Ramos (cell line): Measurements from ENCODE around the gene HDAC7.

Experiments
- in situ Hi-C: fragments of 300-500 bp; cut with MboI; formaldehyde crosslinking; loops from one replicate; pipeline ENCODE4 v1.14.3; 2022; ENCODE audit warnings: low sequenced_read_pairs; ENCODE audit not compliant: unreplicated experiment

Gene HDAC7

DNA sequence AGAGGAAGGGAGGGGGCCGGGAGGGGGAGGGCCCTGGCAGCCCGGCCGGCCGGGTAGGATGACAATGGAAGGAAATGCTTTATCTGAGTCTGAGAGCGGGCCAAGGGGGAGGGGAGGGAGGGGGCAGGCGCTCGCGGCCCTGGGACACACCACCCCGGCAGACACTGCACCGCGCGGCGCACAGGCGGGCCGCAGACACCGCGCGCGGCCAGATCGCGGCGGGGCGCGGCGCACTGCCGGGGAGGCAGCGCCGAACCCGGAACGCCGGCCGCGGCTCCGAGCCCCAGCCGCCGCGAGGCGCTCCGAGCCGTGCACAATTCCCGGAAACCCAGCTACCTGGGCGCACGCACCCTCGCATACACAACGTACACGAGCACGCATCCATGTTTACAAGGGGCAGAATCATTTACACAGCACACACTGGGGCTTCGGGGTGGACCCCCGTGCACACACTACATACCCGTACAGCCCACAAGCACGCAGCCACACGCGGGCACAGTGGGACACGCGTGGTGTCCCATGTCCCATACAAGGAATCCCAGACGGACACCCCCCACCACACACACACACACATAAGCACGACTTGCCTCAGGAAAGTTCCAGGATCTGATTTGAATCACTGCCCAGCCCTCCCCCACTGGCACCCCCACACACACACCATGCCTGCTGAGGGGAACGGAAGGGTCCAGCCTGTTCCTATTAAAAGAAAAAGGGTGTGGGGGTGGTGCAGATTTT is at the start of gene HDAC7:
Gene HDAC7 (minus strand): TSS at position 8 of the 735 bp plus-strand sequence. CDS start 118 bp downstream, outside the sequence.
- in situ Hi-C loops, result no loop called here

DNA sequence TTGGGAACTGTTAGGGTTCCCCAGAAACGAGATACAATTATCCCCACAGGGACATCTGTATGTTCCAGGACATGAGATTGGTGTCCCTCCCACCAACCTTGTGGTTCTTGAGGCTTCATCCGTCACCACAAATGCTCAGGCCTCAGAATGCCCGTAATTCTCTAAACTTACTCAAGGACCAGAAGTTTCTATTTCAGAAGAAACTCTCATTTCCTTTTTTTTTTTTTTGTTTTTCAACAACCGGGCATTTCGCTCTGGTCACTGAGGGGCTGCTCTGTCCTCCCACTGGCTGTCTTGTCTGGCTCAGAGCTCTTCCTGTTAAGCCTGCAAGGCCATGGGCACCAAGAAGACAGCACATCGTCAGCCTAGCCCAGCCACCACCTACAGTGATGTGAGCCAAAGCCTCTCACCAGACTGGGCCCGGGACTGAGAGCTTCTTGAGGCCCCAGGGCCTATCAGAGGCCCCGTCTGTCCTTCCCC is 48.9 kb upstream of the HDAC7 start:
- in situ Hi-C loops, result no loop called here

- in situ Hi-C loops, result no loop called here
Measured at GRCh38 chr12:47868041-47868440, 48.3 kb upstream of the HDAC7 start.

DNA sequence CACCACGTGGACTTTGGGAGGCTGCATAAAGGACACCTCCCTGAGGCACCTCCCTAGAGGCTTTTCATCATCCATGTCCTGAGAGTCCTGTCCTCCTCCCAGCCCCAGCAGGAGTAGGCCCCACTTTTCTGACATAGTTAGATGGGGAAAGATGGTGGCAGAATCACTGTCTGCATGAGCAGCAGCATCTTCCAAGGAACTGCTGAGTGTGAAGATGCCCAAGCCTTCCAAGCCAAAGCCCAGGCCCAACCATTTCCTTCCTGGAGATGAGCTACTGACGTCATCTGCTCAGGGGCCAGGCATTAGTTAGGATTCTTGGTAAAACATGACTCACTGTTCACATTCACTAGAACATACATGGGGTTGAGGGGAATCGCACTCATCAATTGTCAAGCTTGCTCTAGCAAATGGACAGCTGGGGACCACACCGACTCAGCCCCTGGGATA is 47.8 kb upstream of the HDAC7 start:
- in situ Hi-C loops, result no loop called here

- in situ Hi-C loops, result loop anchor here (5.0 kb wide), 1 partner anchor 78 kb away; no protein-coding TSS in a partner anchor
Measured at GRCh38 chr12:47864646-47865235, 45.0 kb upstream of the HDAC7 start.

- in situ Hi-C loops, result loop anchor here (5.0 kb wide), 1 partner anchor 78 kb away; no protein-coding TSS in a partner anchor
Measured at GRCh38 chr12:47863985-47864384, 44.3 kb upstream of the HDAC7 start.

DNA sequence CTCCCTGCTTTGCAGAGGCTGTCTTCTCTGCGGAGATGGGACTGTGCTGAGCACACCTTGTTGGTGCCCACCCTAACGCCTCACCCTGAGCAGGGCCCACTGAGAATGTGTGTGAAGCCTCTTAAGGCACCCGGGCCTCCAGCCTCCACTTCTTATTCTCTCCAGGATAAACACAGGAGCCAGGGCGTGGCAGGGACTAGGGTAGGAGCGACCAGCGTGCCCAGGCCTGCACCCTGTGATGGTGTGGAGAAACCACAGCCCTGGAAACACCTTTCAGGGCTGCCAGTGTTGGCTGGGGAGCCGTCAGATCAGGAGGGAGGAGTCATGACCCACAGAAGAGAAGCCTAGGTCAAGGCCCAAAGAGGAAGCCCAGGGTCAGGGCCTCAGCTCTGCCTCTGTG is 43.8 kb upstream of the HDAC7 start:
- in situ Hi-C loops, result loop anchor here (5.0 kb wide), 1 partner anchor 79 kb away; no protein-coding TSS in a partner anchor

DNA sequence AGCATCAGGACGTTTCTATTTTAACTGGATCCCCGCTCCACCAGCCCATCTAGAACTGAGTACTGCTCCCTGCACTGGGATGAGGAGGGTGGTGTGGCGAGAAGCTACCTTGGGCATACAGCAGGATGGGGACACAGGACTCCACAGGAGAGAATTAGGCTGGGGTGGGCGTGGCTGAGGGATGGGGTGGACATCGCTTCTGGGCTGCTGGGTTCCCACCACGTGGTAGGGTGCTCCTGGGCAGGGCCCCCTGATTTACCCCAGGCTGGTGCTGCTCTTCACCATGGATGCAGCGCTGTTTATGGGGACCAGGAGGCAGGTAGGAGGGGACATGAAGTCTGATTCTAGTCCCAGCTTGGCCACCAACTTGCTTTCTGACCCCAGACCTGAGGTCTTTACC is 43.2 kb upstream of the HDAC7 start:
- in situ Hi-C loops, result loop anchor here (5.0 kb wide), 1 partner anchor 79 kb away; no protein-coding TSS in a partner anchor

DNA sequence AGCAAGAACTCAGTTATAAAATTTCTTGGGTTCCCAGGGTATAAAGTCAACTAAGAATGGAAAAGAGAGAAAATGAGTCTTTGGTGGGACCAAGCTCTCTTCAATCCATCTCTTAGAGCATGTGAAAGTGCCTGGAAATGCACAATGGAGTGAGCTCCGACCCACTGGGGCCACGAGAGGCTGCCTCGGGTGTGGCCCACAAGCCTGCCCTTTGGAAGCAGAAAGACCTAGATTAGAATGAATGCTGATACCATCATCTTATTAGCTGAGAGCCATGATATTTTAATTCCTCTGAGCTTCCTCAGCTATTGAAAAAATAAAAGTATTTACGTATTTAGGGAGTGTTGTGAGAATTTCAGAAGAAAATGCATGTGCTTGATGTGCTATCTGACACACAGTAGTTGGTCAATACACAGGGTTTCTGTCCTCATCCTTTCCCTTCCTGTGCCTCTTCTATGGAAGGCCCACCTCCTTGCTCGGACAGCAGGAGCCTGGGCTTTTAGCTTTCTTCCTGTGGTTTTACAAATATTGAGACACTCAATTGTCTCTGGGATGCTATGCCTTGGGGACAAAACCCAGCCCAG is 42.6 kb upstream of the HDAC7 start:
- in situ Hi-C loops, result loop anchor here (5.0 kb wide), 1 partner anchor 80 kb away; no protein-coding TSS in a partner anchor

DNA sequence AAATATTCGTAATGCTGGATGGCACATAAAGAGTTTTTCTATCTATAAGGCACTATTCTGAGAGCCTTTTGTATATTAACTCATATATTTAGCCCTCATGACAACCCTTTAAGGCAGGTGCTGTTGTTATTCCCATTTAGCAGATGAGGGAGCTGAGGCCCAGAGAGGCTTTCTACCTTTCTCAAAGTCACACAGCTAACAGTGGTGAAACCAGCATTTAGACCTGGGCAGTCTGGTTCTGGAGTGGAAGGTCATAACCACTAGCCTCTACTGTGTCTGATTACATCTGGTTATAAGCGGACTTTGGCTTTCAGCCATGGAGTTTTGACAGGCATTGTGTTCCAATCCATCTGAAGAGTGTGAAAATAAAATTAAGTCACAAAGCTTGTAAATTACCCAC is 41.2 kb upstream of the HDAC7 start:
- in situ Hi-C loops, result loop anchor here (5.0 kb wide), 1 partner anchor 81 kb away; no protein-coding TSS in a partner anchor

- in situ Hi-C loops, result loop anchor here (5.0 kb wide), 1 partner anchor 82 kb away; no protein-coding TSS in a partner anchor
Measured at GRCh38 chr12:47860279-47860841, 40.7 kb upstream of the HDAC7 start.

DNA sequence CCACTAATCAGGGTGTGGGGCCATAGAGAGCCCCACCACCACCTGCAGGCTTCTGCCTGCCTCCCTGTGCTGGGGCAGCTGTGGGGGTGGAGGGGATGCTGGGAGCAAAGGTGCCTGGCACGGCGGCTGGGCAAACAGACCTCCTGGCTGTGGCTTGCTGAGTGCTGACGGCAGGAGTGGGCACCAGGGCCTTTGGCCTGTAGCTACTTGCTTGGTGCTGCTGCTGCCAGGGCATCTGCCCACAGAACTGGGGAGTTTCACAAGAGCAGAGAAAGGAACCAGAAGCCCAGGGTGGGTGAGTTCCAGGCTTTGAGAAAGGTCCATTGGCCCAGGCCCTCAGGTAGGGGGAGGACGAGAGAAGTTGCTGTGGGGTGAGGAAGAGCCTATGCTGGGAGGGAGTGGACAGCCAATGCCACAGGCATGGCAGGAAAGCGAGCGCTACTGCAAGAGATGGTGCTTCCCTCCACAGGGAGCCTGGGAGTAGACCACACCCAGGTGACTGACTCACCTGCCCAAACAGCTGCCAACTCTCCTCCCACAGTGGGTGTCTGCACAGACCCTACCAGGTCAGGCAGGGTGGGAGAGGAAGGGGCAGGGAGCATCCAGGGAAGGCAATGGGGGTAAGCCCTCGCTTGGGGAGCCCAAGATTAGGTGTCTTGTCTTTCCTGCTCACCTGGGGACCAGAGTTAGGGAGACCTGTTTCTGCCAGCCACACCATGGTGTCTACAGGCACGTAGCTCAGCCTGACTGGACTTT is 39.0 kb upstream of the HDAC7 start:
- in situ Hi-C loops, result no loop called here

DNA sequence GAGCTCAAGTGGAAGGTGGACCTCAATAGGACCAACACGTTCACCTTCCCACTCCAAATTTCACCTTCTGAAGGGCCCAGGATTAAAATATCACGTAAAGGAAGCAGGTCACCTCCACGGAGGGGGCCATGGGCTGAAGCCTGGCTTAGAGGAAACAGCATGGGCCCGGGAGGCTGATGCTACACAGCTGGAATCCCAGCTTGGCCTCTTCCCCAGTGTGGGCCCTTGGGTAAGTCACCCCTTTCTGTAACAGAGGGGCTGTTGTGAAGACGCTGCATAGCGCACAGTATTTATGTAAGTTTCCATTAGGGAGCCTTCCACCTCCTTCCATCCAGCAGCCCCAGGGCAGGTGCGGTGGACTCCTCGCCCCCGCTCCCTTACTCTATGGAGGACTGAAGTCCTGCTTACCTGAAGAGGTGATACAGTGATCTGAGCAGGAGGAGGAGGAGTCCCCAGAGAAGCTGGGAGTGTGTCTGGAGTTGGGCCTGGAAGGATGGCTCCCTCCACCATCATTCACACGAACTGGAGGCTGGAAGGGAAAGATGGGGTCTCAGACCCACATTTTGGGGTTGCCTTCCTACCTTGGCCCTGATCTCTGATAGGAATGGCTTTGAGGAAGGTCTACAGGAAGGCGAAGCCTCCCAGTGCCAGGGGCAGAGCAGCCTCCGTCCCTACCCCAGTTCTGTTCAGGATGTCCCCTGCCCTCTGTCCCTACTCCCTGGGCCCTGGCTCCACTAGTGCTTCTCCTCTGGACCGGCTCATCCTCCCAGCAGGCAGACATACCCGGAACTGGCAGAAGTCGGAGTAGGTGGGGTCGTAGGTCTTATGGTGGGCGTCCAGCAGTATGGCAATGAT is 37.2 kb upstream of the HDAC7 start:
- in situ Hi-C loops, result no loop called here

DNA sequence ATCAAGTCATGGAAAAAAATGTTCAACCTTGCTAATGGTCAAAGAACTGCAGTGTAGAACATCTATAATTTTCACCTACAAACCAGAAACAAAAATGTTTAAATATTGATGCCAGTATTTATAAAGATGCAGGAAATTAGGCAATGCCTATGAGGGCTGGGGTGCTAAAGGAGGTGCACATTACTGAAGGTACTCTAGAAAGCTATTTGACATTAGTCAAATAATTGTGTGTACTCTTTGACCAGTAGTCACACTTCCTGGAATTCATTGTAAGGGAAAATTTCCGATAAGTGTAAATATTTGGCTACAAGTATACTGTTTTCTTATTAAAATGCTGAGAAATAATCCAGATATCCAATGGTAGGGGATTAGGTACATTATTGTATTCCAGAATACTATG is 36.4 kb upstream of the HDAC7 start:
- in situ Hi-C loops, result no loop called here

GRCh38 chr12:47855502-47855901 is 35.8 kb upstream of the HDAC7 start:
- in situ Hi-C loops, result no loop called here

GRCh38 chr12:47854531-47854930 is 34.8 kb upstream of the HDAC7 start:
- in situ Hi-C loops, result no loop called here

- in situ Hi-C loops, result no loop called here
Measured at GRCh38 chr12:47852096-47852571, 32.4 kb upstream of the HDAC7 start.

- in situ Hi-C loops, result no loop called here
Measured at GRCh38 chr12:47851303-47851952, 31.7 kb upstream of the HDAC7 start.
